OCI-LY7 (cell line): Measurements from ENCODE around the gene PRICKLE2. TPM values are rescaled to one million over a fixed set of nuclear protein-coding genes. Genes with fewer than 3 reads are reported as not detected.

ENCODE experiments used
- BruUV-seq: library from RNA; stranded (reverse); fragments of 400-500 nt; replicated peaks from 2 replicates; lab custom pipeline; 2021; lab: Mats Ljungman, UMichigan
- CTCF ChIA-PET: fragments of 300-600 bp; sonication (Branson Sonifier 250); formaldehyde crosslinking; loops from one replicate; lab custom pipeline; 2022; ENCODE audit warnings: antibody characterized with exemption; ENCODE audit not compliant: unreplicated experiment; lab: Charles Lee
- POLR2A ChIA-PET: fragments of 300-600 bp; sonication (Branson Sonifier 250); formaldehyde crosslinking; loops from one replicate; lab custom pipeline; 2022; ENCODE audit warnings: antibody characterized with exemption; lab: Charles Lee
- DNase-seq: peaks from one replicate; pipeline ENCODE4 v3.0.0-alpha.2; 2015; ENCODE audit warnings: low spot score
- H2AFZ ChIP-seq: fragments of 200-600 bp; sonication (generic), shearing (Covaris generic); 2 replicates; pipeline ENCODE4 v1.6.1; 2014; ENCODE audit warnings: mild to moderate bottlenecking, antibody characterized with exemption, low read length, moderate library complexity
- H3K27ac ChIP-seq: fragments of 200-600 bp; sonication (generic); 2 replicates; pipeline ENCODE4 v1.5.1; 2014; ENCODE audit warnings: mixed run types, low read depth, mild to moderate bottlenecking, moderate library complexity, low read length, inconsistent platforms; ENCODE audit not compliant: poor library complexity, severe bottlenecking
- H3K36me3 ChIP-seq: fragments of 200-600 bp; sonication (generic); 2 replicates; pipeline ENCODE4 v1.6.1; 2014; ENCODE audit warnings: mild to moderate bottlenecking, antibody characterized with exemption, low read length, moderate library complexity, mixed read lengths; ENCODE audit not compliant: insufficient read depth
- H3K4me1 ChIP-seq: fragments of 200-600 bp; sonication (generic); 2 replicates; pipeline ENCODE4 v1.5.1; 2014; ENCODE audit warnings: mild to moderate bottlenecking, low read length; ENCODE audit not compliant: insufficient read depth, poor library complexity, severe bottlenecking
- H3K4me2 ChIP-seq: fragments of 200-600 bp; sonication (generic); 2 replicates; pipeline ENCODE4 v1.6.1; 2014; ENCODE audit warnings: mild to moderate bottlenecking, low read length
- H3K4me3 ChIP-seq: fragments of 200-600 bp; sonication (generic); 2 replicates; pipeline ENCODE4 v1.5.1; 2014; ENCODE audit warnings: mild to moderate bottlenecking, low read depth, low read length; ENCODE audit not compliant: poor library complexity, severe bottlenecking
- H3K79me2 ChIP-seq: fragments of 200-600 bp; sonication (generic); 2 replicates; pipeline ENCODE4 v1.6.1; 2016; ENCODE audit warnings: low read depth, mild to moderate bottlenecking, low read length, moderate library complexity, mixed read lengths; ENCODE audit not compliant: insufficient read depth
- H3K9me2 ChIP-seq: fragments of 200-600 bp; sonication (generic); 2 replicates; pipeline ENCODE4 v1.6.1; 2016; ENCODE audit warnings: mild to moderate bottlenecking, low read length, mixed read lengths; ENCODE audit not compliant: insufficient read depth
- H3K9me3 ChIP-seq: fragments of 200-600 bp; sonication (generic); 2 replicates; pipeline ENCODE4 v1.6.1; 2014; ENCODE audit warnings: mild to moderate bottlenecking, mixed run types, low read length, mixed read lengths
- H4K20me1 ChIP-seq: fragments of 200-600 bp; sonication (generic); 2 replicates; pipeline ENCODE4 v1.6.1; 2014; ENCODE audit warnings: mild to moderate bottlenecking, antibody characterized with exemption, low read length, moderate library complexity, mixed read lengths; ENCODE audit not compliant: insufficient read depth
- CTCF ChIP-seq: fragments of 200-600 bp; sonication (generic); conservative IDR thresholded peaks from 2 replicates; pipeline ENCODE4 v1.5.1; 2014; ENCODE audit warnings: mild to moderate bottlenecking, antibody characterized with exemption, low read length, moderate library complexity, mixed read lengths
- EZH2phosphoT487 ChIP-seq: fragments of 200-600 bp; sonication (generic); IDR thresholded peaks from 2 replicates; pipeline ENCODE4 v1.6.1; 2018; ENCODE audit warnings: low read depth, borderline replicate concordance, mild to moderate bottlenecking, mixed run types, antibody characterized with exemption, low read length, moderate library complexity, mixed read lengths
- intact Hi-C: fragments of 100-400 bp; cut with micrococcal nuclease; formaldehyde crosslinking; loops from one replicate; pipeline ENCODE4 v1.10.0; 2022; ENCODE audit not compliant: unreplicated experiment
- total RNA-seq, 2 experiments: library from RNA; depleted of rRNA in 1 of 2; stranded (reverse); fragments of >200 nt in 1 of 2; shearing (Covaris generic) in 1 of 2; gene quantifications; 2 replicates each; pipeline ENCODE4 v1.2.3, GENCODE V29; 2014 to 2022

The PRICKLE2 gene
- total RNA-seq, 2 experiments from 2014 or later = 2.0 to 3.9 TPM

GRCh38 chr3:64088408-64089205 lies 136.7 kb downstream of the PRICKLE2 start:
- Histone ChIP-seq H3K79me2 (no peaks in the 10 kb centered on the region), H4K20me1 (no peaks in the 10 kb centered on the region), H3K36me3 (no peaks in the 10 kb centered on the region), H3K4me3 (no peak overlapping the region), H3K27ac (no peak overlapping the region), H2AFZ (no peak overlapping the region), H3K9me2 (no peaks in the 10 kb centered on the region), H3K4me2 (no peak overlapping the region), H3K4me1 (no peaks in the 10 kb centered on the region), H3K9me3 (no peaks in the 10 kb centered on the region)
- no TSS peak for BruUV-seq
- CTCF ChIA-PET = no interaction called here
- intact Hi-C loops = no loop called here
- DNase-seq = no peak
- POLR2A ChIA-PET = interaction anchor here (0.7 to 1.3 kb wide), 5 partner anchors 12 to 227 kb away, joined by 3 to 7 read pairs (median 4); no protein-coding TSS in a partner anchor
- TF ChIP-seq CTCF = no peak
- TF ChIP-seq EZH2phosphoT487 = no peak

GRCh38 chr3:64086479-64087252 lies 138.6 kb downstream of the PRICKLE2 start:
- CTCF ChIA-PET = no interaction called here
- Histone ChIP-seq H3K79me2 (no peaks in the 10 kb centered on the region), H3K36me3 (no peaks in the 10 kb centered on the region), H3K27ac (no peak overlapping the region), H3K9me3 (no peaks in the 10 kb centered on the region), H3K9me2 (no peaks in the 10 kb centered on the region), H3K4me1 (no peaks in the 10 kb centered on the region), H4K20me1 (no peaks in the 10 kb centered on the region), H3K4me3 (no peak overlapping the region), H3K4me2 (no peak overlapping the region), H2AFZ (no peak overlapping the region)
- no TSS peak for BruUV-seq
- intact Hi-C loops = no loop called here
- DNase-seq = no peak
- no peak for TF ChIP-seq EZH2phosphoT487
- TF ChIP-seq CTCF = no peak
- POLR2A ChIA-PET = no interaction called here

- intact Hi-C loops = no loop called here
- no peaks in the 10 kb centered on the region for H3K79me2 ChIP-seq
- ChIA-PET POLR2A (no interaction called here), CTCF (no interaction called here)
- no TSS peak for BruUV-seq
- TF ChIP-seq EZH2phosphoT487 = no peak
- TF ChIP-seq CTCF = no peak
- DNase-seq = no peak
- no peak overlapping the region for H3K4me2 ChIP-seq
- no peak overlapping the region for H3K4me3 ChIP-seq
- no peaks in the 10 kb centered on the region for H4K20me1 ChIP-seq
- no peaks in the 10 kb centered on the region for H3K9me2 ChIP-seq
- no peaks in the 10 kb centered on the region for H3K4me1 ChIP-seq
- H3K27ac ChIP-seq = no peak overlapping the region
- H3K36me3 ChIP-seq = no peaks in the 10 kb centered on the region
- no peaks in the 10 kb centered on the region for H3K9me3 ChIP-seq
- H2AFZ ChIP-seq = no peak overlapping the region
These were observed 140.6 kb downstream of the PRICKLE2 start for GRCh38 chr3:64084640-64085039.
